HG02763 (cell line): ENCODE results near the gene LTBP4.
A peak's percentile ranks its signal among the peaks of the same experiment; 100 is the strongest.
"Not testable (repeated sequence)": the region's sequence is repeated elsewhere in the genome, so short reads cannot be mapped to it uniquely, and the experiment has no call there.

ENCODE experiments used
- ATAC-seq: cut with Tn5 transposase; IDR thresholded peaks from one replicate; pipeline ENCODE4 v1.9.1; 2021; ENCODE audit warnings: mild to moderate bottlenecking, moderate library complexity; ENCODE audit not compliant: unreplicated experiment

Gene LTBP4

GRCh38 chr19:40571831-40572495 lies 29.2 kb upstream of the LTBP4 start:
- no peak for ATAC-seq

DNA sequence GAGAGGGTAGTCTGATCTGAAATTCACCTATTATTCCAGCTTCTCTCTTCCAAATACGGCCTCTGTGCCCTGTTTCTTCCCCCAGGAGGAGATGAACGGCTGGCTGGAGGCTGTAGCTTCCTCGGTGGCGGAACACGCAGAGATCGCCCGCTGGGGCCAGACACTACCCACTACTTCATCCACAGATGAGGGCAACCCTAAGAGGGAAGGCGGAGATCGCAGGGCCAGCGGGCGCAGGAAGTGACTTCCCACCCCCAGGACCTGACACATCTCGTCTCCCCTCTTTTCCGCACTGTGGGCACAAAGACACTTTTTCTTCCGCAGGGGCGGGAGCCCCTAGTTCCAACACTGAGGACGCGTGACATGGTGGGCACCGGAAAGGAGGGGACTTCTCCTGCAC lies 25.8 kb upstream of the LTBP4 start:
- no peak for ATAC-seq

DNA sequence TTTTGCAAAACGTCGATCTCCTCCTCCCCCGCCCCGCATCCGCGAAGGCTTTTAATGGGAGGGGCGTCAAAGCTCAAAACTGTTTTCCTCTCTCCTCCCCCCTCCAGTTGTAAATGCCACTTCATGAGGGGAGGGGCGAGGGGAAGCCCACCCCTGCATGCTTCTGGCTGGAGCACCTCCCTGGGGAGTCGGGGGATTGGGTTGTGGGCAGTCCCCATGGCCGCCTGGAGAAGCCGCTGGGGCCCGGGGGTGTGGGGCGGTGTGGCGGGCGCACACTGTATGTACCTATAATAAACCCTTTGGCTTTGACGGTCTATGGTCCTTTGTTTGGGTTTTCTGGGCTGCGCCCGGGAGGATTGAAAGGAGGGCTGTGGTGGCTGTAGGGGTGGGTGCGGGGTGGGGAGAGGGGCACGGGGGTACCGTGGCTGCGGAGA lies 25.0 kb upstream of the LTBP4 start:
- ATAC-seq, result peak; percentile 4

GRCh38 chr19:40576585-40577451 lies 24.4 kb upstream of the LTBP4 start, which contains the start of gene SHKBP1:
SHKBP1 (plus strand) TSS chr19:40576873; CDS start chr19:40576900, 27 bp downstream.
- ATAC-seq, result peak; percentile 95

GRCh38 chr19:40578442-40578908 lies 22.7 kb upstream of the LTBP4 start:
- no peak for ATAC-seq

DNA sequence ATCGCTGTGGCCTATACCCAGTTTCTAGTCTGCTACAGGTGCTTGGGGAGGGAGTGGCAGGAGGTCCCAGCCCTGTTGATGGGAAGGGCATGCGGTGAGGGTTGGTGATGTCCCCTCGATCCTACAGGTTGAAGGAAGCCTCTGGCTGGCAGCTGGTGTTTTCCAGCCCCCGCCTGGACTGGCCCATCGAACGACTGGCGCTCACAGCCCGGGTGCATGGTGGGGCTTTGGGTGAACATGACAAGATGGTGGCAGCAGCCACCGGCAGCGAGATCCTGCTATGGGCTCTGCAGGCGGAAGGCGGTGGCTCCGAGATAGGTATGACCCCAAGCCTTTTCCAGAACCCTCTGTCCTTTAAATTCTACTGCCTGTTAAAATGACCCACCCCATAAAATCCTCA lies 20.6 kb upstream of the LTBP4 start:
- ATAC-seq, result no peak

DNA sequence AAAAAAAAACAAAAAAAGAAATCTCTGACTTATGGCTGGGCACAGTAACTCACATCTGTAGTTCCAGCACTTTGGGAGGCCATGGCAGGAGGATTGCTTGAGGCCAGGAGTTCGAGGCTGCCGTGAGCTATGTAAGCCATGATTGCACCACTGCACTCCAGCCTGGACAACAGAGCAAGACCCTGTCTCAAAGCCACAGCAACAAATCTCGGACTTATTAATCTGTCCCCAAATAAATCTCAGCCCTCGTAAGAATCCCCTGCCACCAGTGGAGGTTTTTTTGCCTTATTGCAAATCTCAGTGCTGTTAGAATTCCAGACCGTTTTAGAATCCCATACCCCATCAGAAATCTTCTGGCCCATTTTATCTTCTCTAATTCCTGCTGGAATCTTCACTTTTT lies 19.6 kb upstream of the LTBP4 start:
- no peak for ATAC-seq

GRCh38 chr19:40582467-40582866 lies 18.7 kb upstream of the LTBP4 start:
- ATAC-seq, result no peak

DNA sequence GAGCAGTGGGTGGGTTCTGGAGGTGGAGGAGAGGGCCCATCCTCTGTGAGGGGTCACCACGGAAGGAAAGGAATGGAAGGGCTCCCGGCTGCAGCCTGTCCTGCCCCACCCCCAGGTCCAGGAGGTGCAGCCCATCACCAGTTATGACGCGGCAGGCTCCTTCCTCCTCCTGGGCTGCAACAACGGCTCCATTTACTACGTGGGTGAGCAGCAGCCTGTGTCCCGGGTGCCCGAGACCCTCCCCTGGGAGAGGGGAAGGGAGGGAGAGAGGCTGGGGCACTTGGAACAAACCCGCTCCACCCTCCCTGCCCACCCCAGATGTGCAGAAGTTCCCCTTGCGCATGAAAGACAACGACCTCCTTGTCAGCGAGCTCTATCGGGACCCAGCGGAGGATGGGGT lies 17.9 kb upstream of the LTBP4 start:
- no peak for ATAC-seq

DNA sequence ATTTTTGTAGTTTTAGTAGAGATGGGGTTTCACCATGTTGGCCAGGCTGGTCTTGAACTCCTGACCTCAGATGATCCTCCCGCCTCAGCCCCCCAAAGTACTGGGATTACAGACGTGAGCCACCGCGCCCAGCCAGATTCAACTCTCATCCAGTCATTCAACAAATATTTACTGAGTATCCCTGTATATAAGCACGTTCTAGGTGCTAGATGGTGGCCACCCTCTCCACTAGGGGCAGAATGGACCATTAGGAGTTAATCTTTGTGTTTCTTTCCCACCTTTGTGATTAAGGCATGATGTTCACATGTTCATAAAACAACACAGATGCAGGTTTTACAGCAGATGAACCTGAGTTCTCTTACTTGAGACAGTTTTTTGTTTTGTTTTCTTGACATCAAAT lies 17.2 kb upstream of the LTBP4 start:
- ATAC-seq, result no peak

- no peak for ATAC-seq
Measured at GRCh38 chr19:40585241-40585981, 15.8 kb upstream of the LTBP4 start.

GRCh38 chr19:40585982-40586422 lies 15.2 kb upstream of the LTBP4 start:
- ATAC-seq, result no peak

GRCh38 chr19:40586611-40587010 lies 14.6 kb upstream of the LTBP4 start:
- ATAC-seq, result no peak

- no peak for ATAC-seq
Measured at GRCh38 chr19:40588110-40588854, 12.9 kb upstream of the LTBP4 start.

DNA sequence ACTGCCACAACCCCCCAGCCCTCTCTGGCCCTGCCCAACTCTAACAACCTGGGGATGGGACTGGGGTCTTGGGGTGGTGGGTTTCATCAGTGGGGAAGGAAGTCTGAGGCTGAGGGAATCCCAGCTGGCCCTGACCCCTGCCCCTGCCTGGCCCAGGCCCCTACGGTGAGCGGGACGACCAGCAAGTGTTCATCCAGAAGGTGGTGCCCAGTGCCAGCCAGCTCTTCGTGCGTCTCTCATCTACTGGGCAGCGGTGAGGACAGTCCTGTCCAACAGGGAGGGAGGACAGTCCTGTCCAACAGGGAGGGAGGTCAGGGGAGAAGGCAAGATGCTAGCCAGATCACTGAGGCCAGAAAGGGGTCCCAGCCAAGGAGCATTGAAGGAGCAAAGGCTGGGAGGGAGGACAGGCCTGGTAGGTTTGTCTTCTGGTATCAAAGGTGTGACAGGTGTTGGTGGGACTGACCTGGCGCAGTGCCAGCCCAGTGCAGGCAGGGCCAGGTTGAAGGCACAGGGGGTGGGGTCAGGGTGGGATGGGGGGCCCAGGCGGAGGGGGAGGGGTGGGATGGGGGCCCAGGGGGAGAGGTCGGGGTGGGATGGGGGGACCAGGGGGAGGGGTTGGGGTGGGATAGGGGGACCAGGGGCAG lies 12.1 kb upstream of the LTBP4 start:
- ATAC-seq, result no peak

DNA sequence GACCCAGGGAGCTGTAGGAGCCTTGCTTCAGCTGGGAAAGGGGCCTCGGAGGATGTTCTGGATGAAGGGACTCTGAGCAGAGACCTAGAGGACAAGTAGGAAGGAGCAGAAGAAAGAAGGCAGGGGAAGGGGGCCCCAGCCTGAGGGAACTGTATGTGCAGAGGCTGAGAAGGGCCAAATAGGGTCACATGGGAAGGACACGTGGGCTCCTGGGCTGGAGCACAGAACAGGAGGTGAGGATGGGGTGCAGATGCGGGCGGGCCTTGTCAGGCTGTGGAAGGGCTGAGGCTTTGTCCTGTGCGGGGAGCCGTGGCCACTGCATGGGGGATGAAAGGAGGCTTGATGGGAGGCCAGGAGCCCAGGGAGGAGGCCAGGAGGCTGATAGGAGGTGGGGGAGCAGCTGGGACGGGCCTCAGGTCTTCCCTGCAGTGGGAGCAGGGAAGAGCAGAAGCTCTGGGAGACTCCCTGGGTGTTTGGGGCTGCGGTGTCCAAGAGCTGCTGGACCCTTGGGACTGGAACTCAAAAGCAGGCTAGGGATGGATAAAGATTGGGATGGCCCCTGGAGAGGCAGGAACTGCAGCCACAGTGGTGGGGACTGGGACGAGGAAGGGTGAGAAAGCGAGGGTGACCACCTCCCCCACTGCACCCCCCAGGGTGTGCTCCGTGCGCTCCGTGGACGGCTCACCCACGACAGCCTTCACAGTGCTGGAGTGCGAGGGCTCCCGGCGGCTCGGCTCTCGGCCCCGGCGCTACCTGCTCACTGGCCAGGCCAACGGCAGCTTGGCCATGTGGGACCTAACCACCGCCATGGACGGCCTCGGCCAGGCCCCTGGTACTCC lies 11.4 kb upstream of the LTBP4 start:
- no peak for ATAC-seq

- no peak for ATAC-seq
Measured at GRCh38 chr19:40590464-40591265, 10.5 kb upstream of the LTBP4 start.

- not testable (repeated sequence) for ATAC-seq
Measured at GRCh38 chr19:40591724-40592123, 9.4 kb upstream of the LTBP4 start.
